Measurements from ENCODE around the gene CEP41. TPM values are rescaled to one million over a fixed set of nuclear protein-coding genes. Genes with fewer than 3 reads are reported as not detected.

Gene CEP41
- polyA plus RNA-seq, 1 donor from 2014 or later = 47.0 TPM

GRCh38 chr7:130489140-130489983, 48.5 kb upstream of the CEP41 start:
- H2AFZ ChIP-seq (ENCODE audit: low read depth, low read length) = no peak overlapping the region

More at GRCh38 chr7:130489140-130489983, 48.5 kb upstream of the CEP41 start:
- no peaks in the 10 kb centered on the region for H3K9me2 ChIP-seq (ENCODE audit: insufficient read depth, low read length)
- peaks cover 3% of the 10 kb centered on the region for H3F3A ChIP-seq (ENCODE audit: insufficient read depth, low read length, poor library complexity, severe bottlenecking)
- H3K4me2 ChIP-seq (ENCODE audit: low read length) = peak overlapping the region; percentile 42
- H3K79me2 ChIP-seq (replicated peaks; ENCODE audit: insufficient read depth, low read length) = peaks cover 32% of the 10 kb centered on the region
- TF ChIP-seq EP300 (conservative IDR thresholded peaks at IDR 0.05; ENCODE audit: poor library complexity, severe bottlenecking) = no peak
- TF ChIP-seq RAD21 (conservative IDR thresholded peaks at IDR 0.05) = no peak
- no peak for TF ChIP-seq TAF1 (IDR thresholded peaks at IDR 0.05; ENCODE audit: low read depth)
- no peak for TF ChIP-seq EZH2 (IDR thresholded peaks at IDR 0.05; ENCODE audit: borderline replicate concordance, insufficient read depth, low read length, poor library complexity, severe bottlenecking)
- no peak for TF ChIP-seq POLR2AphosphoS5 (IDR thresholded peaks at IDR 0.05)
- no peak for TF ChIP-seq MXI1 (conservative IDR thresholded peaks at IDR 0.05; ENCODE audit: poor library complexity, severe bottlenecking)
- no peak for TF ChIP-seq REST (IDR thresholded peaks at IDR 0.05; ENCODE audit: borderline replicate concordance)
- TF ChIP-seq SMC3 (conservative IDR thresholded peaks at IDR 0.05; ENCODE audit: poor library complexity) = no peak
- TF ChIP-seq CTCF (IDR thresholded peaks at IDR 0.05; ENCODE audit: poor library complexity, severe bottlenecking) = no peak
- H3K9ac ChIP-seq (ENCODE audit: low read length) = peak overlapping the region; percentile 91
- no peaks in the 10 kb centered on the region for H3K36me3 ChIP-seq (ENCODE audit: insufficient read depth, low read length)
- H4K20me1 ChIP-seq (ENCODE audit: insufficient read depth) = peaks cover 16% of the 10 kb centered on the region
- peak overlapping the region; percentile 79 for H3K4me3 ChIP-seq (ENCODE audit: low read length)
- H3K27me3 ChIP-seq (ENCODE audit: insufficient read depth, low read depth, low read length) = no peaks in the 10 kb centered on the region
- H3K9me3 ChIP-seq (ENCODE audit: low read length) = no peaks in the 10 kb centered on the region
- H3K27ac ChIP-seq (ENCODE audit: low read length) = peak overlapping the region; percentile 97

Measured in neural cell (in vitro differentiated cells).